GM12878 (cell line): ENCODE data around the gene CCDC190. TPM values are rescaled to one million over a fixed set of nuclear protein-coding genes. Genes with fewer than 3 reads are reported as not detected.

Source experiments
- ATAC-seq: fragments of 200-7000 bp; cut with Tn5 transposase; 3 replicates; pipeline ENCODE4 v1.9.1; 2020; ENCODE audit warnings: mild to moderate bottlenecking, moderate library complexity
- BruUV-seq: library from RNA; stranded (reverse); fragments of 400-500 nt; replicated peaks from 2 replicates; lab custom pipeline; 2021; lab: Mats Ljungman, UMichigan
- CTCF ChIA-PET: fragments of 300-600 bp; sonication (Branson Sonifier 250); formaldehyde crosslinking; extraction: SDS; loops from one replicate; lab custom pipeline; 2021; ENCODE audit warnings: inconsistent platforms; lab: Yijun Ruan, JAX
- POLR2A ChIA-PET: fragments of 350-600 bp; formaldehyde crosslinking; extraction: SDS; loops from one replicate; lab custom pipeline; 2021; ENCODE audit warnings: inconsistent platforms; lab: Charles Lee
- RAD21 ChIA-PET: fragments of 300-600 bp; sonication (Branson Sonifier 250); formaldehyde crosslinking; loops from one replicate; lab custom pipeline; 2023; ENCODE audit warnings: antibody characterized with exemption; ENCODE audit not compliant: unreplicated experiment; lab: Charles Lee
- SMC1A ChIA-PET: fragments of 300-600 bp; sonication (Branson Sonifier 250); formaldehyde crosslinking; loops from one replicate; lab custom pipeline; 2023; ENCODE audit not compliant: unreplicated experiment, uncharacterized antibody; lab: Charles Lee
- DNase-seq: peaks from one replicate; pipeline ENCODE4 v3.0.0-alpha.2; 2011; ENCODE audit warnings: low read depth, low spot score
- FAIRE-seq: peaks from 3 replicates; lab custom pipeline; 2011; peaks lifted over from hg19 to GRCh38; lab: Jason Lieb, UNC
- H2AFZ ChIP-seq: 2 replicates; pipeline ENCODE4 v1.6.0; 2011; ENCODE audit warnings: low read depth, low read length, control low read depth; ENCODE audit not compliant: control insufficient read depth
- H3K27ac ChIP-seq: 2 replicates; pipeline ENCODE4 v1.5.1; 2011; ENCODE audit warnings: control low read depth; ENCODE audit not compliant: control insufficient read depth, insufficient read depth
- H3K27me3 ChIP-seq, 2 experiments: replicated peaks in 1 of 2; 2 replicates each; pipeline versions ENCODE4 v1.6.0 to v1.6.1; 2011; ENCODE audit warnings: low read length in 1 of 2; ENCODE audit not compliant: control insufficient read depth in 2 of 2, insufficient read depth in 2 of 2
- H3K36me3 ChIP-seq, 2 experiments: 2 replicates each; pipeline ENCODE4 v1.5.1; 2011; ENCODE audit warnings: low read length in 1 of 2; ENCODE audit not compliant: control insufficient read depth in 2 of 2, insufficient read depth in 2 of 2
- H3K4me1 ChIP-seq: 2 replicates; pipeline ENCODE4 v1.6.1; 2011; ENCODE audit warnings: mild to moderate bottlenecking, low read length, moderate library complexity, mixed read lengths; ENCODE audit not compliant: control insufficient read depth, insufficient read depth
- H3K4me2 ChIP-seq: 2 replicates; pipeline ENCODE4 v1.6.0; 2011; ENCODE audit warnings: control low read depth; ENCODE audit not compliant: control insufficient read depth, insufficient read depth
- H3K4me3 ChIP-seq: fragments of 200-600 bp; sonication (generic); 2 replicates; pipeline ENCODE4 v1.5.1; 2016
- H3K79me2 ChIP-seq: 2 replicates; pipeline ENCODE4 v1.6.0; 2011; ENCODE audit warnings: low read length; ENCODE audit not compliant: control insufficient read depth, insufficient read depth
- H3K9ac ChIP-seq: 2 replicates; pipeline ENCODE4 v1.8.0; 2011; ENCODE audit warnings: low read length, control low read depth, mixed read lengths; ENCODE audit not compliant: control insufficient read depth, insufficient read depth
- H3K9me3 ChIP-seq: replicated peaks from 3 replicates; pipeline ENCODE4 v1.5.1; 2011; ENCODE audit warnings: mild to moderate bottlenecking, low read length; ENCODE audit not compliant: control insufficient read depth, insufficient read depth
- H4K20me1 ChIP-seq: 2 replicates; pipeline ENCODE4 v1.6.0; 2011; ENCODE audit not compliant: control insufficient read depth, insufficient read depth
- BACH1 ChIP-seq: fragments of 450-650 bp; IDR thresholded peaks from 2 replicates; pipeline ENCODE4 v1.6.1; 2017; ENCODE audit warnings: mild to moderate bottlenecking, borderline replicate concordance
- CHD1 ChIP-seq: IDR thresholded peaks from 2 replicates; pipeline ENCODE4 v1.6.1; 2012; ENCODE audit warnings: low read depth, low read length, improper control_type of control experiment
- EP300 ChIP-seq, 2 experiments: fragments of 150-350 bp in 1 of 2; IDR thresholded peaks; 2 replicates each; pipeline ENCODE4 v1.6.1; 2011 to 2012; ENCODE audit warnings: low read depth in 2 of 2, low read length in 2 of 2, borderline replicate concordance in 1 of 2, improper control_type of control experiment in 1 of 2, inconsistent platforms in 1 of 2; ENCODE audit not compliant: control insufficient read depth in 1 of 2
- ETV6 ChIP-seq, 2 experiments: fragments of 450-650 bp in 1 of 2; IDR thresholded peaks in 1 of 2; conservative IDR thresholded peaks in 1 of 2; 2 replicates each; pipeline ENCODE4 v1.6.1; 2014; ENCODE audit warnings: antibody characterized with exemption in 1 of 2, borderline replicate concordance in 1 of 2, low read depth in 1 of 2, mild to moderate bottlenecking in 1 of 2, moderate library complexity in 1 of 2
- GABPA ChIP-seq: IDR thresholded peaks from 2 replicates; pipeline ENCODE4 v1.6.1; 2014; ENCODE audit warnings: antibody characterized with exemption, low read depth, mild to moderate bottlenecking, inconsistent platforms
- HDAC6 ChIP-seq: fragments of 200-600 bp; sonication (generic); IDR thresholded peaks from one replicate; pipeline ENCODE4 v1.8.0; 2017; ENCODE audit warnings: antibody characterized with exemption; ENCODE audit not compliant: unreplicated experiment
- MXI1 ChIP-seq: fragments of 150-350 bp; IDR thresholded peaks from 2 replicates; pipeline ENCODE4 v1.6.1; 2011; ENCODE audit warnings: low read depth, mild to moderate bottlenecking, inconsistent platforms, low read length, improper control_type of control experiment
- RCOR1 ChIP-seq: conservative IDR thresholded peaks from 2 replicates; pipeline ENCODE4 v1.6.1; 2012; ENCODE audit warnings: low read depth, low read length, improper control_type of control experiment
- RUNX3 ChIP-seq: IDR thresholded peaks from 2 replicates; pipeline ENCODE4 v1.6.1; 2012; ENCODE audit warnings: low read length, inconsistent platforms
- SRF ChIP-seq, 2 experiments: IDR thresholded peaks; 2 replicates each; pipeline ENCODE4 v1.6.1; 2011; ENCODE audit warnings: low read depth in 2 of 2, low read length in 2 of 2, mild to moderate bottlenecking in 1 of 2, moderate library complexity in 1 of 2
- ZNF24 ChIP-seq: fragments of 450-650 bp; IDR thresholded peaks from 2 replicates; pipeline ENCODE4 v1.6.1; 2017; ENCODE audit warnings: antibody characterized with exemption, mild to moderate bottlenecking
- WGBS: methylation state at CpG from one replicate; pipeline ENCODE4 v1.1.6; 2016; ENCODE audit warnings: low lambda C conversion rate; ENCODE audit not compliant: insufficient replicate concordance, insufficient coverage; ENCODE audit errors: missing lambda C conversion rate; 5-methylcytosine and 5-hydroxymethylcytosine counted together
- in situ Hi-C: fragments of 300-500 bp; cut with MboI; formaldehyde crosslinking; loops from 9 replicates; pipeline ENCODE4 v1.14.3; 2018; ENCODE audit warnings: mixed read lengths
- intact Hi-C: fragments of 100-400 bp; cut with micrococcal nuclease; formaldehyde crosslinking; loops from one replicate; pipeline ENCODE4 v1.14.2; 2022; ENCODE audit not compliant: unreplicated experiment
- polyA plus RNA-seq, 11 experiments: library from polyadenylated mRNA; depleted of rRNA in 4 of 11; unstranded in 6 of 11; stranded (reverse) in 5 of 11; fragments of >200 nt; fragmentation: Nextera tagmentation in 4 of 11; fragmentation: Illumina TruSeq in 1 of 11; extraction: Ambion mirVana in 4 of 11; extraction: Trizol in 1 of 11; gene quantifications; 1 replicate in 1 of 11; 2 replicates in 10 of 11; pipeline versions ENCODE4 v1.2.1 to v1.2.3, GENCODE V29; 2011 to 2016; ENCODE audit warnings: inconsistent platforms in 2 of 11, missing spikeins in 2 of 11, low read depth in 1 of 11
- total RNA-seq, 4 experiments: library from RNA; depleted of rRNA in 3 of 4; stranded (reverse); fragments of >200 nt in 3 of 4; fragmentation: Illumina TruSeq in 1 of 4; extraction: Trizol in 1 of 4; gene quantifications; 2 replicates each; pipeline versions ENCODE4 v1.2.1 to v1.2.3, GENCODE V29; 2013 to 2021
- TF ChIP-seq, protein P1 (sequence below): fragments of 450-650 bp; formaldehyde crosslinking; IDR thresholded peaks from 2 replicates; pipeline ENCODE4 v1.4.0; 2022; ENCODE audit warnings: mild to moderate bottlenecking, moderate library complexity

The CCDC190 gene
- total and polyA plus RNA-seq, 10 of the 15 experiments (the other 5 are each of a cell fraction or from before 2014, with no cell fraction given): not detected

DNA sequence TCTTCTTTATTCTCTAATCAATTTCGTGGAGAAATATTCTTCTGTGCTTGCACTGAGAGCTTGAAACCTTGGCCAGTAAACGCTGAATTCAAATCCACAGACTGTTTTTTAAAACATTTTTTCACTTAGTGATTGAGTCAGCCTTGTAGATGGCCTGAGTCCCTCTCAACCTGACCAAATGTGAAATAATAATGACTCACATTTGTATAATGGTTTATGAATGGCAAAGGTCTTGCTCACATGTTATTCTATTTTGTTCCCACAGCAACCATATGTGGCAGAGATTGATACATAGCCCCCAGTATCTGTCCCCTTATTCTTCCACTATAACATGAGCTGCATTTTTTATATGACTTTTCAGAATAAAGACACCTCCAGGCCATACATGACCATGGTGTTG, 47.8 kb upstream of the CCDC190 start (continued):
- TF ChIP-seq ETV6 (conservative IDR thresholded peaks at IDR 0.05 in 1 of 2, IDR thresholded peaks at IDR 0.05 in 1 of 2; ENCODE audit: borderline replicate concordance in 1 of 2, low read depth in 1 of 2): no peak

- ATAC-seq (no peak), DNase-seq (no peak), FAIRE-seq (no peak)
- no peak overlapping the region for H3K27ac ChIP-seq
- in situ Hi-C loops (no loop called here), intact Hi-C loops (no loop called here)
- no peak for TF ChIP-seq EP300 (IDR thresholded peaks at IDR 0.05; ENCODE audit: borderline replicate concordance in 1 of 2, control insufficient read depth in 1 of 2, low read depth in 2 of 2, low read length in 2 of 2)
- TF ChIP-seq CHD1: no peak
- TF ChIP-seq MXI1: no peak
- TF ChIP-seq BACH1: no peak
- TF ChIP-seq, protein P1, sequence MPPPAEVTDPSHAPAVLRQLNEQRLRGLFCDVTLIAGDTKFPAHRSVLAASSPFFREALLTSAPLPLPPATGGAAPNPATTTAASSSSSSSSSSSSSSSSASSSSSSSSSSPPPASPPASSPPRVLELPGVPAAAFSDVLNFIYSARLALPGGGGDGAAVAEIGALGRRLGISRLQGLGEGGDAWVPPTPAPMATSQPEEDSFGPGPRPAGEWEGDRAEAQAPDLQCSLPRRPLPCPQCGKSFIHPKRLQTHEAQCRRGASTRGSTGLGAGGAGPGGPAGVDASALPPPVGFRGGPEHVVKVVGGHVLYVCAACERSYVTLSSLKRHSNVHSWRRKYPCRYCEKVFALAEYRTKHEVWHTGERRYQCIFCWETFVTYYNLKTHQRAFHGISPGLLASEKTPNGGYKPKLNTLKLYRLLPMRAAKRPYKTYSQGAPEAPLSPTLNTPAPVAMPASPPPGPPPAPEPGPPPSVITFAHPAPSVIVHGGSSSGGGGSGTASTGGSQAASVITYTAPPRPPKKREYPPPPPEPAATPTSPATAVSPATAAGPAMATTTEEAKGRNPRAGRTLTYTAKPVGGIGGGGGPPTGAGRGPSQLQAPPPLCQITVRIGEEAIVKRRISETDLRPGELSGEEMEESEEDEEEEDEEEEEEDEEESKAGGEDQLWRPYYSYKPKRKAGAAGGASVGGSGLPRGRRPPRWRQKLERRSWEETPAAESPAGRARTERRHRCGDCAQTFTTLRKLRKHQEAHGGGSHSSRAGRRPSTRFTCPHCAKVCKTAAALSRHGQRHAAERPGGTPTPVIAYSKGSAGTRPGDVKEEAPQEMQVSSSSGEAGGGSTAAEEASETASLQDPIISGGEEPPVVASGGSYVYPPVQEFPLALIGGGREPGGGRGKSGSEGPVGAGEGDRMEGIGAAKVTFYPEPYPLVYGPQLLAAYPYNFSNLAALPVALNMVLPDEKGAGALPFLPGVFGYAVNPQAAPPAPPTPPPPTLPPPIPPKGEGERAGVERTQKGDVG: no peak
- no peak for TF ChIP-seq GABPA
- TF ChIP-seq ZNF24: no peak
- no peak for TF ChIP-seq HDAC6
- no peak for TF ChIP-seq RUNX3
- TF ChIP-seq SRF (IDR thresholded peaks at IDR 0.05; ENCODE audit: low read depth in 2 of 2, low read length in 2 of 2): no peak
- TF ChIP-seq RCOR1: no peak
- H3K36me3 ChIP-seq: no peaks in the 10 kb centered on the region
- H3K4me3 ChIP-seq: no peak overlapping the region
- H2AFZ ChIP-seq: no peak overlapping the region
- no peak overlapping the region for H3K9ac ChIP-seq
- BruUV-seq: no TSS peak
- H3K79me2 ChIP-seq: no peaks in the 10 kb centered on the region
- no peaks in the 10 kb centered on the region for H3K27me3 ChIP-seq
- RAD21 ChIA-PET: no interaction called here
- SMC1A ChIA-PET: no interaction called here
- H3K4me1 ChIP-seq: no peaks in the 10 kb centered on the region
- no peak overlapping the region for H3K4me2 ChIP-seq
- CTCF ChIA-PET: no interaction called here
- H4K20me1 ChIP-seq: no peaks in the 10 kb centered on the region
- POLR2A ChIA-PET: no interaction called here
- WGBS: 0% methylated on average over 2 of the region's 2 CpGs
- peaks cover 1% of the 10 kb centered on the region; the same call in 1 of the 3 replicates for H3K9me3 ChIP-seq
Observed at GRCh38 chr1:162908236-162908635, 47.3 kb upstream of the CCDC190 start.
